ENCODE data around the gene GALNT16. TPM values are rescaled to one million over a fixed set of nuclear protein-coding genes. Genes with fewer than 3 reads are reported as not detected.

The GALNT16 gene
- total RNA-seq, 2 experiments from 2014 or later = 0.09 TPM; not detected in 1

DNA sequence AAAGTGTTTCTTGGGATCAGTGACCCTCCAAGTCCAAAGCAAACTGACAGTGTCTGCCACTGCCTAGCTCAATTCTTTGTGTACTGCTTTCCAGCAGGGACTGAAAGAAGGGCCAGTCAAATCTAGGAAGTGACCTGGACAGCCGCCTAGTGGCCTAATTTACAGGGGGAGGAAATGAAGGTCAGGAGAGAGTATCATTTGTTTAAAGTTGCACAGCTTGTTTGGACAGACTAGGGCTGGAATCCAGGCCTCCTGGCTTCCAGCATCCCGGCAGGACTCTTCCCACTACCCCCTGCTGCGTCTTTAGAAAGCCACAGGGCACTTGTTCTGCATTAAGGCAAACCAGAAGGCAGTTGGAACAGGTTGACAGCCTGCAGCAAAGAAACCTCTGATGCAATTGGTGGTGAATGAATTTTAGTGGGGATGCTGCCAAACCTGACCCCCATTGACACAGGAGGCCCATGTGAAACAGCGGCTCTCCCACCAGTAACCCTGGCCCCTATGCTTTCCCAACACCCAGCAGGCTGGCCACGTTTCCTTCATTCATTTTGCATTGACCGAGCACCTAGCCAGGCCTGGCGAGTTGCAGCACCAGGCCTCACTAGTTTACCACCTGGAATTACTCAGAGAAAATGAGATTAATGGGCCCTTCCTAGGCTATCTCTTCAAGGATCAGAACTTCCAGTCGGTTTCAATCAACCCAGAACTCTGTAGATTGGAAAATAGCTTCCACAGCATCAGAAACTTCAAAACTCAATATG is 28.2 kb downstream of the GALNT16 start:
- Histone ChIP-seq H3K4me3 (ENCODE audit: low read depth, low read length, poor library complexity, severe bottlenecking) (no peak overlapping the region), H3K27ac (ENCODE audit: low read depth, low read length, poor library complexity, severe bottlenecking) (no peak overlapping the region), H3K9me3 (ENCODE audit: low read length) (no peaks in the 10 kb centered on the region), H3K36me3 (ENCODE audit: insufficient read depth, low read length) (no peaks in the 10 kb centered on the region), H2AFZ (ENCODE audit: low read length) (no peak overlapping the region), H3K4me1 (ENCODE audit: insufficient read depth, low read length, poor library complexity, severe bottlenecking) (no peaks in the 10 kb centered on the region), H3K9me2 (ENCODE audit: insufficient read depth, low read length) (no peaks in the 10 kb centered on the region), H3K4me2 (ENCODE audit: low read length) (no peak overlapping the region), H3K79me2 (ENCODE audit: insufficient read depth, low read depth, low read length) (no peaks in the 10 kb centered on the region), H4K20me1 (ENCODE audit: insufficient read depth, low read length) (no peaks in the 10 kb centered on the region)
- DNase-seq (ENCODE audit: low spot score) = no peak
- ChIA-PET CTCF (ENCODE audit: unreplicated experiment) (interaction anchor here (0.9 kb wide), 1 partner anchor 10 kb away, joined by 4 read pairs; no protein-coding TSS in a partner anchor), POLR2A (no interaction called here)
- no TSS peak for BruUV-seq (replicated peaks)
- TF ChIP-seq EZH2phosphoT487 (IDR thresholded peaks at IDR 0.05; ENCODE audit: borderline replicate concordance, low read depth, low read length) = no peak
- TF ChIP-seq, protein P1, sequence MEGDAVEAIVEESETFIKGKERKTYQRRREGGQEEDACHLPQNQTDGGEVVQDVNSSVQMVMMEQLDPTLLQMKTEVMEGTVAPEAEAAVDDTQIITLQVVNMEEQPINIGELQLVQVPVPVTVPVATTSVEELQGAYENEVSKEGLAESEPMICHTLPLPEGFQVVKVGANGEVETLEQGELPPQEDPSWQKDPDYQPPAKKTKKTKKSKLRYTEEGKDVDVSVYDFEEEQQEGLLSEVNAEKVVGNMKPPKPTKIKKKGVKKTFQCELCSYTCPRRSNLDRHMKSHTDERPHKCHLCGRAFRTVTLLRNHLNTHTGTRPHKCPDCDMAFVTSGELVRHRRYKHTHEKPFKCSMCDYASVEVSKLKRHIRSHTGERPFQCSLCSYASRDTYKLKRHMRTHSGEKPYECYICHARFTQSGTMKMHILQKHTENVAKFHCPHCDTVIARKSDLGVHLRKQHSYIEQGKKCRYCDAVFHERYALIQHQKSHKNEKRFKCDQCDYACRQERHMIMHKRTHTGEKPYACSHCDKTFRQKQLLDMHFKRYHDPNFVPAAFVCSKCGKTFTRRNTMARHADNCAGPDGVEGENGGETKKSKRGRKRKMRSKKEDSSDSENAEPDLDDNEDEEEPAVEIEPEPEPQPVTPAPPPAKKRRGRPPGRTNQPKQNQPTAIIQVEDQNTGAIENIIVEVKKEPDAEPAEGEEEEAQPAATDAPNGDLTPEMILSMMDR (conservative IDR thresholded peaks at IDR 0.05; ENCODE audit: low read length) = no peak
- intact Hi-C loops (cut with micrococcal nuclease; ENCODE audit: unreplicated experiment) = no loop called here

DNA sequence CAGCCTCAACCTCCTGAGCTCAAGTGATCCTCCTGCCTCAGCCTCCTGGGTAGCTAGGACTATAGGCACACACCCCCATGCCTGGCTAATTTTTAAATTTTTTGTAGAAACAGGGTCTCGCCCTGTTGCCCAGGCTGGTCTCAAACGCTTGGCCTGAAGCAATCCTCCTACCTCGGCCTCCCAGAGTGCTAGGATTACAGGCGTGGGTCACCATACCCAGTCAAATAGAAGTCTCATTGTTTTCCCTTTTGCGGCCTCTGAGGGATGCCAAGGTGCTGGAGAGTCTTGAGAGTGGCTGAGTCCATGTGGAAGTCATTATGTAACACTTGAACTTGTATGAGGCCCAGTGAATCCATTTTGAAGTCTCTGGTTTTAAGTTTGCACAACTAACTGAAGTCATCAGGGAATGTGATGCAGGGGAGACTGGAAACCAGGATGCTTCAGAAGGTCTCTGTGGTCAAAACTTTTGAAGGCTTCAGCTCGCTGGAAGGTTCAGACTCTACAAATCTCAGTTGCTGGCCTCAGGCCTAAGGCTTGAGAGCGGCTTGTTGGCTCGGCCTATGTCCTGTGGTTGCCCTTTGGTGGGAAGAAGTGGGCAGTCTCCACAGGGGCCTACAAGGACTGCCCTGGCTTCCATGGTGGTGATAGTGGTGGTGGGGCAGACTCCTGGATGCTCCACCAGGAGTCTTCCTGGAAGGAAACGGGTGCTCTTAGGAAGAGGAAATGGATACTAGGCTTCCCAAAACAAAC is 29.2 kb downstream of the GALNT16 start:
- H3K27ac ChIP-seq (ENCODE audit: low read depth, low read length, poor library complexity, severe bottlenecking) = no peak overlapping the region
- no peaks in the 10 kb centered on the region for H3K36me3 ChIP-seq (ENCODE audit: insufficient read depth, low read length)
- no peak overlapping the region for H3K4me3 ChIP-seq (ENCODE audit: low read depth, low read length, poor library complexity, severe bottlenecking)
- DNase-seq (ENCODE audit: low spot score) = no peak
- intact Hi-C loops (cut with micrococcal nuclease; ENCODE audit: unreplicated experiment) = no loop called here
- H3K4me2 ChIP-seq (ENCODE audit: low read length) = no peak overlapping the region
- BruUV-seq (replicated peaks) = no TSS peak
- TF ChIP-seq EZH2phosphoT487 (IDR thresholded peaks at IDR 0.05; ENCODE audit: borderline replicate concordance, low read depth, low read length) = no peak
- TF ChIP-seq, protein P1 (conservative IDR thresholded peaks at IDR 0.05; ENCODE audit: low read length) = no peak
- ChIA-PET CTCF (ENCODE audit: unreplicated experiment) (no interaction called here), POLR2A (interaction anchor here (1.5 kb wide), 1 partner anchor 19 kb away, joined by 3 read pairs; no protein-coding TSS in a partner anchor)
- no peaks in the 10 kb centered on the region for H3K9me3 ChIP-seq (ENCODE audit: low read length)
- no peaks in the 10 kb centered on the region for H3K9me2 ChIP-seq (ENCODE audit: insufficient read depth, low read length)
- no peaks in the 10 kb centered on the region for H3K79me2 ChIP-seq (ENCODE audit: insufficient read depth, low read depth, low read length)
- H3K4me1 ChIP-seq (ENCODE audit: insufficient read depth, low read length, poor library complexity, severe bottlenecking) = no peaks in the 10 kb centered on the region
- H4K20me1 ChIP-seq (ENCODE audit: insufficient read depth, low read length) = no peaks in the 10 kb centered on the region
- H2AFZ ChIP-seq (ENCODE audit: low read length) = no peak overlapping the region

All from OCI-LY7 (cell line).